ENCODE measurements around the gene MED25.

DNA sequence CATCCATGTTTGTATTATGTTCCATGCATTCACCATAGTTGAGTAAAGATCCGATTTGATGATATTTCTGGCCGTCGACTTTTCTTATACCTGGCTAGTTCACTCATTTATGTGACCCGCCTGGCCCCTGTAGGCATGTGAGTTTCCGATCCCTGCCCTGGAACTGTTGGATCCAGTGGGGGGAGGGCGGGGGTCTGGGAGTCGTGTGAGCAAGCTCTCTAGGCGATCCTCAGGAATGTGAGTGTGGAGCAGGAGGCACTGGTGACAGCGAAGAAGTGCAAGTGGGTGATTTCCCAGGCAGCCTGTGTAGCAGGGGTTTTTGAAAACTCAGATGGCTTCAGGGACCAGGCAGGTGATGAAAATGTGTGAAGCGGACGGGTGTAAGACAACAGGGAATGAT, 22.2 kb downstream of the MED25 start:
- no peak for TF ChIP-seq REST (IDR thresholded peaks at IDR 0.05; ENCODE audit: insufficient read depth in 1 of 2, low read depth in 2 of 2, low read length in 2 of 2)
- TF ChIP-seq POLR2AphosphoS5 (IDR thresholded peaks at IDR 0.05; ENCODE audit: low read depth, low read length) = no peak
- TF ChIP-seq TAF1 (IDR thresholded peaks at IDR 0.05; ENCODE audit: borderline replicate concordance, insufficient read depth, low read length) = no peak
- TF ChIP-seq SIN3A (IDR thresholded peaks at IDR 0.05; ENCODE audit: borderline replicate concordance, insufficient read depth, low read length) = no peak

Measured in PFSK-1 (cell line).